ENCODE results near the gene FBLN1.
"Not testable (repeated sequence)": the region's sequence is repeated elsewhere in the genome, so short reads cannot be mapped to it uniquely, and the experiment has no call there.

FBLN1 gene

GRCh38 chr22:45518136-45518535 lies 15.5 kb downstream of the FBLN1 start:
- DNase-seq: no peak
- in situ Hi-C loops (cut with HindIII; ENCODE audit: low pct_ligation_motif_present, low pct_unique_long_range_greater_than_20kb, low sequenced_read_pairs): no loop called here

- in situ Hi-C loops (cut with HindIII; ENCODE audit: low pct_ligation_motif_present, low pct_unique_long_range_greater_than_20kb, low sequenced_read_pairs): no loop called here
- DNase-seq: no peak
Measured at GRCh38 chr22:45518580-45518991, 15.9 kb downstream of the FBLN1 start.

GRCh38 chr22:45521178-45521577 lies 18.5 kb downstream of the FBLN1 start:
- DNase-seq: no peak
- in situ Hi-C loops (cut with HindIII; ENCODE audit: low pct_ligation_motif_present, low pct_unique_long_range_greater_than_20kb, low sequenced_read_pairs): no loop called here

GRCh38 chr22:45522462-45522861 lies 19.8 kb downstream of the FBLN1 start:
- in situ Hi-C loops (cut with HindIII; ENCODE audit: low pct_ligation_motif_present, low pct_unique_long_range_greater_than_20kb, low sequenced_read_pairs): no loop called here
- no peak for DNase-seq

GRCh38 chr22:45524157-45524556 lies 21.5 kb downstream of the FBLN1 start:
- DNase-seq: no peak
- in situ Hi-C loops (cut with HindIII; ENCODE audit: low pct_ligation_motif_present, low pct_unique_long_range_greater_than_20kb, low sequenced_read_pairs): no loop called here

- DNase-seq: no peak
- in situ Hi-C loops (cut with HindIII; ENCODE audit: low pct_ligation_motif_present, low pct_unique_long_range_greater_than_20kb, low sequenced_read_pairs): no loop called here
Measured at GRCh38 chr22:45524966-45525365, 22.3 kb downstream of the FBLN1 start.

GRCh38 chr22:45525480-45525879 lies 22.8 kb downstream of the FBLN1 start:
- in situ Hi-C loops (cut with HindIII; ENCODE audit: low pct_ligation_motif_present, low pct_unique_long_range_greater_than_20kb, low sequenced_read_pairs): no loop called here
- no peak for DNase-seq

- in situ Hi-C loops (cut with HindIII; ENCODE audit: low pct_ligation_motif_present, low pct_unique_long_range_greater_than_20kb, low sequenced_read_pairs): no loop called here
- no peak for DNase-seq
Measured at GRCh38 chr22:45526281-45526680, 23.6 kb downstream of the FBLN1 start.

- in situ Hi-C loops (cut with HindIII; ENCODE audit: low pct_ligation_motif_present, low pct_unique_long_range_greater_than_20kb, low sequenced_read_pairs): no loop called here
- no peak for DNase-seq
Measured at GRCh38 chr22:45526768-45527360, 24.2 kb downstream of the FBLN1 start.

- DNase-seq: no peak
Measured at GRCh38 chr22:45527456-45527855, 24.8 kb downstream of the FBLN1 start.

GRCh38 chr22:45528046-45528445 lies 25.4 kb downstream of the FBLN1 start:
- DNase-seq: no peak
- in situ Hi-C loops (cut with HindIII; ENCODE audit: low pct_ligation_motif_present, low pct_unique_long_range_greater_than_20kb, low sequenced_read_pairs): no loop called here

More at GRCh38 chr22:45527456-45527855, 24.8 kb downstream of the FBLN1 start:
- in situ Hi-C loops (cut with HindIII; ENCODE audit: low pct_ligation_motif_present, low pct_unique_long_range_greater_than_20kb, low sequenced_read_pairs): no loop called here

GRCh38 chr22:45529105-45529504 lies 26.4 kb downstream of the FBLN1 start:
- in situ Hi-C loops (cut with HindIII; ENCODE audit: low pct_ligation_motif_present, low pct_unique_long_range_greater_than_20kb, low sequenced_read_pairs): no loop called here
- DNase-seq: no peak

GRCh38 chr22:45529971-45530575 lies 27.4 kb downstream of the FBLN1 start:
- in situ Hi-C loops (cut with HindIII; ENCODE audit: low pct_ligation_motif_present, low pct_unique_long_range_greater_than_20kb, low sequenced_read_pairs): no loop called here
- DNase-seq: no peak

GRCh38 chr22:45531441-45532234 lies 29.0 kb downstream of the FBLN1 start:
- in situ Hi-C loops (cut with HindIII; ENCODE audit: low pct_ligation_motif_present, low pct_unique_long_range_greater_than_20kb, low sequenced_read_pairs): no loop called here

GRCh38 chr22:45532235-45532631 lies 29.6 kb downstream of the FBLN1 start:
- no peak for DNase-seq
- in situ Hi-C loops (cut with HindIII; ENCODE audit: low pct_ligation_motif_present, low pct_unique_long_range_greater_than_20kb, low sequenced_read_pairs): no loop called here

More at GRCh38 chr22:45531441-45532234, 29.0 kb downstream of the FBLN1 start:
- DNase-seq: no peak

- no peak for DNase-seq
- in situ Hi-C loops (cut with HindIII; ENCODE audit: low pct_ligation_motif_present, low pct_unique_long_range_greater_than_20kb, low sequenced_read_pairs): no loop called here
Measured at GRCh38 chr22:45533703-45534102, 31.0 kb downstream of the FBLN1 start.

GRCh38 chr22:45534339-45535192 lies 31.9 kb downstream of the FBLN1 start:
- in situ Hi-C loops (cut with HindIII; ENCODE audit: low pct_ligation_motif_present, low pct_unique_long_range_greater_than_20kb, low sequenced_read_pairs): no loop called here
- no peak for DNase-seq

GRCh38 chr22:45535290-45535689 lies 32.6 kb downstream of the FBLN1 start:
- in situ Hi-C loops (cut with HindIII; ENCODE audit: low pct_ligation_motif_present, low pct_unique_long_range_greater_than_20kb, low sequenced_read_pairs): no loop called here
- no peak for DNase-seq

- in situ Hi-C loops (cut with HindIII; ENCODE audit: low pct_ligation_motif_present, low pct_unique_long_range_greater_than_20kb, low sequenced_read_pairs): not testable (repeated sequence)
Measured at GRCh38 chr22:45535835-45536234, 33.2 kb downstream of the FBLN1 start.

More at GRCh38 chr22:45535835-45536234, 33.2 kb downstream of the FBLN1 start:
- DNase-seq: not testable (repeated sequence)

Data from ACHN (cell line).